ENCODE measurements around the gene TMEM51.
A peak's percentile ranks its signal among the peaks of the same experiment; 100 is the strongest.

TMEM51 gene

GRCh38 chr1:15153184-15153841, at the start of gene TMEM51:
Gene TMEM51, plus strand, starts transcription at chr1:15153747. Its CDS starts 61,341 bp downstream, at chr1:15215088.
- peak; percentile 68 for DNase-seq (ENCODE audit: low spot score)

DNA sequence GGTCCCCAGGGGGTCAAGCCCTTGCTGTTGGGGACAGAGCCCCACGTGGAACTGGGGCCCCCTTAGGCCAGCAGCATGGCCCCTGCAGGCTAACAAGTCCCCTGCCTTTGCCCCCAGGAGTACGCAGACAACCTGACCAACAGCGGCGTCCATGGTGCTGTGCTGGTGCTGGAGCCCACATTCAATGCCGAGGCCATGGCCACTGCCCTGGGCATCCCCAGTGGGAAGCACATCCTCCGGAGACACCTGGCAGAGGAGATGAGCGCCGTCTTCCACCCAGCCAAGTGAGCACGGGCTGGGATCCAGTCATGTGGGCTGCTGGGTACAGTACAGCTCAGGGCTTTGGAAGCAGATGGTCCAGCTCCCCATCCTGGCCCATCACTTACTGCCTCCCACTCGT, 49.6 kb upstream of the TMEM51 start:
- no peak for DNase-seq (ENCODE audit: low spot score)

DNA sequence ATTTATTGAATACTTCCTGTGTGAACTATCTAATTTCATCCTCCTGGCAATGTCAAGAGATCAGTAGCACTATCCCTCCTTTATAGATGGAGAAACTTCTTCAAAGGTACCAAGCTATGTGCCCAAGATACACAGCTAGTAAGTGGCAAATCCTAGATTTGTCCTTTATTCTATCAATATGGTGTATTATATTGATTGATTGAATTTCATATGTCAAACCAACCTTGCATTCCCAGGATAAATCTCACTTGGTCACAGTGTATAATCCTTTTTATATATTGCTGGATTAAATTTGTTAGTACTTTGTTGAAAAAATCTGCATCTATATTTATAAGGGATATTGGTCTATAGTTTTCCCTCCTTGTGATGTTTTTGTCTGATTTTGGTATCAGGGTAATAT, 48.8 kb upstream of the TMEM51 start:
- no peak for DNase-seq (ENCODE audit: low spot score)

DNA sequence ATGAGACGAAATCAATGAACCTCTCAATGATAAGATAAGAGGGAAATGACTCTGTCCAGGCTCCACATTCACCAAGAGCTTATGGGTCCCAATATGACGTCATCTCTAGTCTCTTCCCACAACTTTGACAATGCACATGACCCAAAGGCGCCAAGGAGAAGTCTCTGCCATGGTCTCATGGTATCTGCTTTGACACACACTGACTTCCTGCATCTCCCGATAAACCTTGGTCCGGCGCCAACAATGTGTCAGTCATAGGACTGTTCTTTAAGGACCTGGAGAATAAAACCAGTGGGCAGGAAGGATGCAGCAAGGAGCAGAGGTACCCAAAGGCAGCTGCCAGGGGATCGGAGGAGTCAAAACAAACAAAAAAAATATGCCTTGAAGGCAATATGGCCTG, 46.9 kb upstream of the TMEM51 start:
- no peak for DNase-seq (ENCODE audit: low spot score)

- DNase-seq (ENCODE audit: low spot score) = no peak
Measured at GRCh38 chr1:15107058-15107687, 46.4 kb upstream of the TMEM51 start.

DNA sequence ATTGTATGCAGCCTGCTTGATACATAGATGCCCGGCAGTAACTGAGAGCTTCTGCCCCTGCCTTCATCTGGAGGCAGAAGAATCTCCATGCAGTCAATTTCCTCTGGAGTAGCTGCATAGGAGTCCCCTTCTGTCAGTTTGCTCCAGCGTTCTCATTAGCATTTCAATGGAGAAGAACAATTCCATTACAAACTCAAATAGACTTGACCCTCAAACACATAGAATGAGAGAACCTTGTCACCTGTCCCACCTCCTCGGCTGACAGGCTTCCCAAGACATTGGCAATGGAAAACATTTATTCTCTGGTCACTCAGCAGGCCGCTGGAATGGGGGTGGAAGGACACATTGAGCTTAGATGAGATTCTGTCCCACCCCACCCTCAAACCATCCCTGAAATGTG, 45.6 kb upstream of the TMEM51 start:
- no peak for DNase-seq (ENCODE audit: low spot score)

- DNase-seq (ENCODE audit: low spot score) = no peak
Measured at GRCh38 chr1:15110128-15110866, 43.2 kb upstream of the TMEM51 start.

GRCh38 chr1:15110867-15111230, 42.7 kb upstream of the TMEM51 start:
- DNase-seq (ENCODE audit: low spot score) = no peak

DNA sequence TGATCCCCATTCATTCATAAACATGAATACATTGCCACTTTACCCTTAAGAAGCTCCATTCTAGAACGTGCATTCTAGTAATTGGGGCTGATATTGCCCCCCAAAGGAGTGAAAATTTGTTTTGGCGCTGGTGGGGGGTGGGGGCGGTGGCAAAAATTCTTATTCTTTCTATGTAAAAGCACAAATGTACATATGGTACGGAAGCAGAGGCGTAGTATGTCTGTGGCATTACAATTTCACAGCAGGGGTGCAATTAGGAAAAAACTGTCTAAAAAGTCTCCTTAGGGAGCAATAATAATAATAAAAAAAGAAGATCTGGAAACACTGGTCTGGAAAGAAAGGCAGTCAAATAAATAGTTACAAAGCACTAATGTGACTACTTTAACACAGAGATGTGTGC, 40.4 kb upstream of the TMEM51 start:
- DNase-seq (ENCODE audit: low spot score) = no peak

DNA sequence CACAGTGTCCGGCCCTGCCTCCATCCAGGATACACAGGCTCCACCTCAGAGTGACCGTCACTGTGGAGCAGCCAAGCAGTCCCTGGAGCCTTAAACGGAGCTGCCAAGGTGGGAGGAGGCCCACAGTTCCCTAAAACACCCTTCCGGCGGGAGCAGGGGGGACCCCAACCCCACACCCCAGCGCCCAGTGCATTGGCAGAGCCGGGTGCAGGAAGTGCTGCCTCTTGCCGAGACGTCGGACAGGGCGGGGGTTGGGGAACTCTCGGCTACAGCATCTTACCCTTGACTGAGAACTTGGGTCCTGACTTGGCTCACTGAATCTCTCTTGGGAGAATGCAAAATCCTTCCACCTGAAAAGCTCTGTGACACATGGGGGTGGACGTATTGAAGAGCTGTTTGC, 38.7 kb upstream of the TMEM51 start:
- DNase-seq (ENCODE audit: low spot score) = no peak

DNA sequence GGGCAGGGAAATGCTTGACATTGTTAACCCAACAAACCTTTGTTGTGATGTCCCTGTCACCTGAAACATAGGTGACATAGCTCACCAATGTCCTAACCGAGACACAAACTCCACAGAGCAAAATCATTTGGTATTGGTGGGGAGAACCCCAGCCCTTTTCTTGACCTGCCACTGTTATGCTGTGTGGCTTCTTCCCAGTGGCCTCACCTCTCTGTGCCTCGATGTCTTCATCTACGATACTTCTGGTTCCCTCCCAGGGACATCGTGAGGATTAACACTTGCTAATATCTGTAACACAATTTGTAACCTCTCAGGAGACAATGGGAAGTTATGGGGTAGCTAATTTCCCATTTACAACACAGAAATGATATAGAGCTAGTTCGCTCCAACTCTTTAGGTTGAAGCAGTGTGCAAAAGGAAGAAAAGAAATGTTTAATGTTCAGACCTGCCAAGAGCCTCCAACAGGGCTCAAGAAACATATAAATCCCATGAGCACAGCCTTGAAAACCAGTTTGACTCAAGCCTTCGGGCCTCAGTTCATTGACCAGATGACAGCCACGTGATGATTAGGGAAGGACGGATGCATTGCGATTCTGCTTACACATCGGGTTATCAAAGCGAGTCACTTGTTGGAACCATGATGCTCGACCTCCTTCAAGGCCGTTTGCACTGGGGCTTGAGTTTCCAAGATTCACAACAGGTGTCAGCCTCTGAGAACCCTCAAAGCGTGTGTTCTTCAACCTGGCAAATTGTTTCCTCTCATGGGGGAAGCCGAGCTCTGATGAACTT, 37.8 kb upstream of the TMEM51 start:
- no peak for DNase-seq (ENCODE audit: low spot score)

- no peak for DNase-seq (ENCODE audit: low spot score)
Measured at GRCh38 chr1:15116966-15117365, 36.6 kb upstream of the TMEM51 start.

GRCh38 chr1:15117671-15118325, 35.7 kb upstream of the TMEM51 start:
- DNase-seq (ENCODE audit: low spot score) = no peak

- no peak for DNase-seq (ENCODE audit: low spot score)
Measured at GRCh38 chr1:15118579-15118978, 35.0 kb upstream of the TMEM51 start.

DNA sequence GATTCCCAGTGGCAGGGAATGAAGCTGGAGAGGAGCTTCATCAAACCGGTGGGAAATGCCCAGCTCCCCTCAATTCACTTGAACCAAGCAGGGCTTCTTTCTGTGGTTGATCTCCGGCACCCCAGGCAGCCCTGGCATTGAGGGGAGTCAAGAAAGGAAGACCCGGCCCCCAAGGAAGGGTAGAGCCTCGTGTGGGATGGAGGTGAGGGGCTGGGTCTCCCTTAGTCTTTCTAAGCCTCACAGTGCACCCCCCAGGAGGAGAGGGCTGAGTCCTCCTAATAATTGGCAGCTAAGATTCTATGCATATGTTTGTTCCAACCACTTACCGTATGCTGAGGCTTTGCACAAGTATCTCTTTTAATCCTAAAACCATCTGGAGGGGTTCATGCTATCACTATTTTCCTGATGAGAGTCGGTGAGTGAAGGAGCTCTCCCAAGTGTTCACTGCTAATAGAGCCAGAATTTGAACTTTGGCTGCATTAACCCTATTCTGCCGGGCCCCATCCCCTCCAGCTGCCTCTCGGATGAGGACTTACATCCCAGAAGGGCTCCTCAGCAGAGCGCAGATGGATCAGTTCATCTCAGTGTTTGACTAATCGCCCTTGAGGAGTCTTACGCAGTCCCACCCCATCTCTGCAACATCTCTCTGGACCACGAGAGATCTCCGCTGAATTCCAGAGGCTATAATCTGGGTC, 33.1 kb upstream of the TMEM51 start:
- DNase-seq (ENCODE audit: low spot score) = no peak

- no peak for DNase-seq (ENCODE audit: low spot score)
Measured at GRCh38 chr1:15122331-15122730, 31.2 kb upstream of the TMEM51 start.

DNA sequence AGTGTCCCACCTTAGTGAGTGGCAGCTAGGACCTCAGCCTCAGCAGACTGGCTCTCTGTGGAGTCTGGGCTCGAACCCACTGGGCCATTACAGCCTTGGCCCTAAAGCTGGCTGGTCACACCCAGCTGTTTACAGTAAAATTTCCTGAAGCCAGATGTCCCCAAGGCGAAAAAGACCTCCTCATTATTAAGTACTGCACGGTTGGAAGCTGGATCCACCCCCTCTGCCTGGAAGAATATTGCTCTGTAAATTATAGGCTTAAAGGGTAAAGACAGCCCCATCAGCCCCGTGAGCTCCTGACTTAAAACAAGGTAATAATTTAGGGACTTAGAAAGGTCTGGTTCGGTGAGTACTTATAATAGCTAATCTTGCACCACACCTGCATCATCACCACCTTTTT, 30.3 kb upstream of the TMEM51 start:
- DNase-seq (ENCODE audit: low spot score) = no peak

GRCh38 chr1:15123925-15124324, 29.6 kb upstream of the TMEM51 start:
- DNase-seq (ENCODE audit: low spot score) = no peak

DNA sequence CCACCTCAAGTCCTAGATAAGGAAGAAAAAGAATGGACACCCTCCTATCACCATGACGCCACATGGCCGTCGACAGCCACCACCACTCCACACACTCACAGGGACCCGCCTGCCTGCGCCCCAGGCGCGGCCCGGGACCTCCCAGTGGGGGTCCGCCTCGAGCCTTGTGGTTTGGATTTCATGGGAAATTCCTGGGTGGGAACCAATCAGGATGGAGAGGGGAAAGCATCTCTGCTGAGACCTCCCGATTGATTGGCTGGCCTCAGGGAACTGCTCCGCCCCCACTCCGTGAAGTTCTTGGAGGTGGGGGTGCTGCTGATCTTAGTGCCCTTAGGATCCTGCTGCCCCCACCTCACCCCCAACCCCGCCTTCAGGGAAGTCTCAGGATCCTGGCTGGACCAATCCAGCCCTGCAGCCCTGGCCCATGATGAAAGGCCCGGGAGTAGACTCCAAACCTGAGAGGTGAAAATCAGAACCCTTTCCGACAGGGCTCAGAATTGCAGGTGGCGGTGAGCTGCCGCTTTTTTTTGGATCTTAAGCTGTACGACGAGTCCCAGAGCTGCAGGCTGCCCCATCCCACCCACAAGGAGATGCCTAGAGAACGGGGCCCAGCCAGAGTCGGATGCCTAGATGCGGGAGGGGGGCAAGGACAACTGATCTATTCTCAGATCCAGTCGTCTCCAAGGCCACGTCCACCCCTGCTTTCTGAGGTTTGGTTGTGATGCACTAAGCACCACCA, 29.0 kb upstream of the TMEM51 start:
- DNase-seq (ENCODE audit: low spot score) = no peak

- DNase-seq (ENCODE audit: low spot score) = no peak
Measured at GRCh38 chr1:15125101-15125745, 28.3 kb upstream of the TMEM51 start.
